IMR-90 (cell line): Measurements from ENCODE around the gene PPP3CA.

Experiments
- CEBPB ChIP-seq: IDR thresholded peaks from 2 replicates; pipeline ENCODE4 v1.6.1; 2012; ENCODE audit warnings: low read depth, low read length, improper control_type of control experiment
- MAZ ChIP-seq: IDR thresholded peaks from 2 replicates; pipeline ENCODE4 v1.6.1; 2012; ENCODE audit warnings: low read depth, mild to moderate bottlenecking, low read length, improper control_type of control experiment, moderate library complexity, borderline replicate concordance
- POLR2A ChIP-seq: IDR thresholded peaks from 2 replicates; pipeline ENCODE4 v1.6.1; 2012; ENCODE audit warnings: mild to moderate bottlenecking, low read depth, low read length
- RFX5 ChIP-seq: IDR thresholded peaks from 2 replicates; pipeline ENCODE4 v1.8.0; 2012; ENCODE audit warnings: low read depth, mild to moderate bottlenecking, low read length, moderate library complexity
- TF ChIP-seq, protein P1 (sequence below): fragments of 150-350 bp; IDR thresholded peaks from 2 replicates; pipeline ENCODE4 v1.6.1; 2017; ENCODE audit warnings: mild to moderate bottlenecking, antibody characterized with exemption, low read length, low read depth
- TF ChIP-seq, protein P2 (sequence below): conservative IDR thresholded peaks from 2 replicates; pipeline ENCODE4 v1.5.1; 2012; ENCODE audit warnings: mild to moderate bottlenecking, low read depth, low read length, improper control_type of control experiment

DNA sequence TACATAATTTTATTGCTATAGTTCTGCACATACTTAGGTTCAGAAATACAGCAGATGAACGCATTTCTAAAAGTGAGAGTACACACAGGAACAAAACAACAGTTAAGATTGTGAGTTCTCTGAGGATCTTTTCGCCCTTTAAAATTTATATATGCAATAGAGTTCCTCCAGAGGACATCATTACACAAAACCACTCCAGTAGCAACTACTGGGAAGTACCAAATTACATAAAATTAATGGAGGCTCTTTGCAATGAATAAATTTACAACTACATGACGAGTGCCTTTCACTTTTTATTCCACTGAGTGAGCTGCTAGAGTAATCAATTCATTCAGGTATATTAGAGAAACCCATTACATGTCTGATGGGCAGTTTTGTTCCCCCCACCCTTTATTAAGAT is 107.2 kb downstream of the PPP3CA start:
- TF ChIP-seq RFX5, result no peak
- TF ChIP-seq, protein P1, sequence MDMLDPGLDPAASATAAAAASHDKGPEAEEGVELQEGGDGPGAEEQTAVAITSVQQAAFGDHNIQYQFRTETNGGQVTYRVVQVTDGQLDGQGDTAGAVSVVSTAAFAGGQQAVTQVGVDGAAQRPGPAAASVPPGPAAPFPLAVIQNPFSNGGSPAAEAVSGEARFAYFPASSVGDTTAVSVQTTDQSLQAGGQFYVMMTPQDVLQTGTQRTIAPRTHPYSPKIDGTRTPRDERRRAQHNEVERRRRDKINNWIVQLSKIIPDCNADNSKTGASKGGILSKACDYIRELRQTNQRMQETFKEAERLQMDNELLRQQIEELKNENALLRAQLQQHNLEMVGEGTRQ, result no peak
- TF ChIP-seq POLR2A, result no peak
- TF ChIP-seq MAZ, result no peak
- TF ChIP-seq, protein P2, sequence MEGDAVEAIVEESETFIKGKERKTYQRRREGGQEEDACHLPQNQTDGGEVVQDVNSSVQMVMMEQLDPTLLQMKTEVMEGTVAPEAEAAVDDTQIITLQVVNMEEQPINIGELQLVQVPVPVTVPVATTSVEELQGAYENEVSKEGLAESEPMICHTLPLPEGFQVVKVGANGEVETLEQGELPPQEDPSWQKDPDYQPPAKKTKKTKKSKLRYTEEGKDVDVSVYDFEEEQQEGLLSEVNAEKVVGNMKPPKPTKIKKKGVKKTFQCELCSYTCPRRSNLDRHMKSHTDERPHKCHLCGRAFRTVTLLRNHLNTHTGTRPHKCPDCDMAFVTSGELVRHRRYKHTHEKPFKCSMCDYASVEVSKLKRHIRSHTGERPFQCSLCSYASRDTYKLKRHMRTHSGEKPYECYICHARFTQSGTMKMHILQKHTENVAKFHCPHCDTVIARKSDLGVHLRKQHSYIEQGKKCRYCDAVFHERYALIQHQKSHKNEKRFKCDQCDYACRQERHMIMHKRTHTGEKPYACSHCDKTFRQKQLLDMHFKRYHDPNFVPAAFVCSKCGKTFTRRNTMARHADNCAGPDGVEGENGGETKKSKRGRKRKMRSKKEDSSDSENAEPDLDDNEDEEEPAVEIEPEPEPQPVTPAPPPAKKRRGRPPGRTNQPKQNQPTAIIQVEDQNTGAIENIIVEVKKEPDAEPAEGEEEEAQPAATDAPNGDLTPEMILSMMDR, result no peak
- no peak for TF ChIP-seq CEBPB
